Measurements from ENCODE around the gene MRPL3. TPM values are rescaled to one million over a fixed set of nuclear protein-coding genes. Genes with fewer than 3 reads are reported as not detected.

MRPL3 gene
- total RNA-seq (2022) = 183 and 210 TPM in 2 replicates
- Bru-seq, nascent RNA = percentile 98 among the genes with signal in this experiment
- BruChase-seq, experiment 1, labeled RNA remaining after a 6-hour chase = percentile 95 among the genes with signal in this experiment
- BruChase-seq, experiment 2, labeled RNA remaining after a 2-hour chase = percentile 93 among the genes with signal in this experiment
- long read RNA-seq, transcript MRPL3-209 (10 exons, 1,377 nt) = minor isoform, 5 of 299 reads
- long read RNA-seq, transcript MRPL3-201 (10 exons, 1,706 nt) = major isoform, 249 of 299 reads
- long read RNA-seq, partial matches to known transcripts = 14 of 299 reads
- long read RNA-seq, other reads (novel, unspliced or antisense) = 27 of 299 reads

DNA sequence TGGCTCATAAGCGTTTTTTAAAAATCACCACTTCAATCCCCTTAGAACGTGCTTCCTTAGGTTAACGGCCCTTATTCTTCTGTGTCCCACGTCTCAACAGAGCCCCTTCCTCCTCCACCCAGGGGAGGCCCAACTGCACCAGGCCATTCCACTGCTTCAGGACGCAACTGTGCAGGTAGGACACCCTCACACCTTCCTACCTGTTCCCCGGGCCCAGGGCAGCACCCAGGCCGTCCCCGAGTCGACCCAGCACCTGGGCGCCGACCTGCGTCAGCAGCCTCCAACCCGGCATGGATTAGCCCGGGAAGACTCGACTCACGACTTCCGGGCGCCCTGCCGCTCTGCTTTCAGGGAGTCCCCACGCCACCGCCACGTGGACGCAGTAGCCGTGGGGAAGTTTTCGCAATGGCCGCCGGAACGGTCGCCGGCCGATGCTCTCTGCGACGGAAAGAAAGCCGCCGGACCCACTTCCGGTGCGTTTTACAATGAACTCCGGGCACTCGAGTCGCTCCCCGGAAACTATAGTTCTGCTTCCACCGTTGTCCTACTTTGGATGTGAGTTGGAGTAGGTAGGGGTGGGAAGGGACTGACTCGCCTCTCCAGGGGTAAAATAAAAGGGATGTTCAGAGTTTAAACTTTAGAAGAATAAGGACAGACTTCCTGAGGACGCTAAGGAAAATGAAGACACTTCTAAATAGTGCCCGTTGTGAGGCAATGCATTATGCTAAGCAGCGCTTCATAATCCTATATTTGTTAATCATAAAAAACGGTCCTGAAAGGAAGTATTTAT is at the start of gene MRPL3:
Gene MRPL3, minus strand, starts transcription at position 442 of the 790 bp plus-strand sequence. Its CDS starts 150 bp downstream, at position 292.
- TF ChIP-seq, protein P1, sequence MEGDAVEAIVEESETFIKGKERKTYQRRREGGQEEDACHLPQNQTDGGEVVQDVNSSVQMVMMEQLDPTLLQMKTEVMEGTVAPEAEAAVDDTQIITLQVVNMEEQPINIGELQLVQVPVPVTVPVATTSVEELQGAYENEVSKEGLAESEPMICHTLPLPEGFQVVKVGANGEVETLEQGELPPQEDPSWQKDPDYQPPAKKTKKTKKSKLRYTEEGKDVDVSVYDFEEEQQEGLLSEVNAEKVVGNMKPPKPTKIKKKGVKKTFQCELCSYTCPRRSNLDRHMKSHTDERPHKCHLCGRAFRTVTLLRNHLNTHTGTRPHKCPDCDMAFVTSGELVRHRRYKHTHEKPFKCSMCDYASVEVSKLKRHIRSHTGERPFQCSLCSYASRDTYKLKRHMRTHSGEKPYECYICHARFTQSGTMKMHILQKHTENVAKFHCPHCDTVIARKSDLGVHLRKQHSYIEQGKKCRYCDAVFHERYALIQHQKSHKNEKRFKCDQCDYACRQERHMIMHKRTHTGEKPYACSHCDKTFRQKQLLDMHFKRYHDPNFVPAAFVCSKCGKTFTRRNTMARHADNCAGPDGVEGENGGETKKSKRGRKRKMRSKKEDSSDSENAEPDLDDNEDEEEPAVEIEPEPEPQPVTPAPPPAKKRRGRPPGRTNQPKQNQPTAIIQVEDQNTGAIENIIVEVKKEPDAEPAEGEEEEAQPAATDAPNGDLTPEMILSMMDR (IDR thresholded peaks at IDR 0.05; ENCODE audit: unreplicated experiment) = no peak
- BruUV-seq (replicated peaks) = no TSS peak
- peak; percentile 93 for DNase-seq
- Mint-ChIP-seq H3K27me3 (ENCODE audit: unreplicated experiment) (no peaks in the 10 kb centered on the region), H3K4me1 (ENCODE audit: low read depth, unreplicated experiment) (peaks cover 10% of the 10 kb centered on the region), H3K4me3 (ENCODE audit: low read depth, unreplicated experiment) (peak within 1 kb of the TSS; percentile 99), H3K27ac (ENCODE audit: unreplicated experiment) (peak within 1 kb of the TSS; percentile 98), H3K36me3 (ENCODE audit: insufficient read depth, unreplicated experiment) (peaks cover 38% of the 10 kb centered on the region), H3K9me3 (ENCODE audit: low read depth, unreplicated experiment) (no peaks in the 10 kb centered on the region)
- intact Hi-C loops (cut with micrococcal nuclease; ENCODE audit: unreplicated experiment) = loop anchor here (5.0 kb wide), 1 partner anchor 525 kb away; no protein-coding TSS in a partner anchor
- CTCF ChIA-PET = no interaction called here

DNA sequence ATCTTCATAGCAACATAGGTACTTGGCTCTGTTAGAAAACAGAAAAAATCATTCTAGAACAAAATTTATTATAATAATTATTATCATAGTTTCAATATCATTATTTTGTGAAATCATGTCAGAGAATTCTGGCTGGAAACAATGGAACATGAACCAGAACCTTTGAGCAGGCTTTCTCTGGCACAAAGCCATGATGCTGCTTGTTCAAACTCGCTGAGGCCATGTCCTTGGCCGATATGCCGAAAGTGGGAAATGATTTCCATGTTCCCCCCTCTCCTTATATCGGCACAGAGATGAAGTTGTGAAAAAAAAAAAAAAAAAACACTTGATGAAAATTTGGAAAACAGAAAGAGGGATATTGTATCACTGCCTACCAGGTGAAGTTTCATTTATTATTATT is 49.0 kb upstream of the MRPL3 start:
- TF ChIP-seq, protein P1 (IDR thresholded peaks at IDR 0.05; ENCODE audit: unreplicated experiment) = no peak
- DNase-seq = no peak
- Mint-ChIP-seq H3K4me3 (ENCODE audit: low read depth, unreplicated experiment) (no peak overlapping the region), H3K9me3 (ENCODE audit: low read depth, unreplicated experiment) (no peaks in the 10 kb centered on the region), H3K27ac (ENCODE audit: unreplicated experiment) (no peak overlapping the region), H3K36me3 (ENCODE audit: insufficient read depth, unreplicated experiment) (no peaks in the 10 kb centered on the region), H3K27me3 (ENCODE audit: unreplicated experiment) (no peaks in the 10 kb centered on the region), H3K4me1 (ENCODE audit: low read depth, unreplicated experiment) (no peaks in the 10 kb centered on the region)
- BruUV-seq (replicated peaks) = no TSS peak
- CTCF ChIA-PET = no interaction called here
- intact Hi-C loops (cut with micrococcal nuclease; ENCODE audit: unreplicated experiment) = loop anchor here (5.0 kb wide), 1 partner anchor 146 kb away; no protein-coding TSS in a partner anchor

- TF ChIP-seq, protein P1 (IDR thresholded peaks at IDR 0.05; ENCODE audit: unreplicated experiment) = no peak
- intact Hi-C loops (cut with micrococcal nuclease; ENCODE audit: unreplicated experiment) = loop anchor here (5.0 kb wide), 1 partner anchor 146 kb away; no protein-coding TSS in a partner anchor
- Mint-ChIP-seq H3K27me3 (ENCODE audit: unreplicated experiment) (no peaks in the 10 kb centered on the region), H3K4me1 (ENCODE audit: low read depth, unreplicated experiment) (no peaks in the 10 kb centered on the region), H3K9me3 (ENCODE audit: low read depth, unreplicated experiment) (no peaks in the 10 kb centered on the region), H3K27ac (ENCODE audit: unreplicated experiment) (no peak overlapping the region), H3K4me3 (ENCODE audit: low read depth, unreplicated experiment) (no peak overlapping the region), H3K36me3 (ENCODE audit: insufficient read depth, unreplicated experiment) (no peaks in the 10 kb centered on the region)
- DNase-seq = no peak
- CTCF ChIA-PET = interaction anchor here (0.6 to 1.4 kb wide), 4 partner anchors 30 to 521 kb away, joined by 3 to 6 read pairs (median 4); no protein-coding TSS in a partner anchor
- BruUV-seq (replicated peaks) = no TSS peak
Observed at GRCh38 chr3:131550562-131551465, 48.0 kb upstream of the MRPL3 start.

GRCh38 chr3:131549340-131549739 is 46.6 kb upstream of the MRPL3 start:
- no peaks in the 10 kb centered on the region for H3K27me3 Mint-ChIP-seq (ENCODE audit: unreplicated experiment)
- no peaks in the 10 kb centered on the region for H3K36me3 Mint-ChIP-seq (ENCODE audit: insufficient read depth, unreplicated experiment)
- intact Hi-C loops (cut with micrococcal nuclease; ENCODE audit: unreplicated experiment) = loop anchor here (1.0 to 10.0 kb wide), 3 partner anchors 245 to 635 kb away; no protein-coding TSS in a partner anchor
- H3K4me3 Mint-ChIP-seq (ENCODE audit: low read depth, unreplicated experiment) = no peak overlapping the region
- CTCF ChIA-PET = interaction anchor here (0.9 to 2.5 kb wide), 6 partner anchors 57 to 662 kb away, joined by 3 to 8 read pairs (median 4); partner anchors contain the start of gene CPNE4
- BruUV-seq (replicated peaks) = no TSS peak
- DNase-seq = peak; percentile 44
- peaks cover 4% of the 10 kb centered on the region for H3K4me1 Mint-ChIP-seq (ENCODE audit: low read depth, unreplicated experiment)
- TF ChIP-seq, protein P1 (IDR thresholded peaks at IDR 0.05; ENCODE audit: unreplicated experiment) = peak; percentile 67
- H3K27ac Mint-ChIP-seq (ENCODE audit: unreplicated experiment) = no peak overlapping the region
- no peaks in the 10 kb centered on the region for H3K9me3 Mint-ChIP-seq (ENCODE audit: low read depth, unreplicated experiment)

Measured in Calu3 (cell line).